Muscle layer of colon (tissue), 2 donors: ENCODE results near the gene THOC2.
"Not testable (repeated sequence)": the region's sequence is repeated elsewhere in the genome, so short reads cannot be mapped to it uniquely, and the experiment has no call there.

ENCODE experiments used
- H3K27ac ChIP-seq: one replicate; pipeline ENCODE4 v1.7.0; 2013; ENCODE audit warnings: low read depth, mild to moderate bottlenecking, low read length, moderate library complexity
- H3K27me3 ChIP-seq, 2 donors: one replicate each; pipeline ENCODE4 v1.7.0; 2013; ENCODE audit warnings: low read length in 2 of 2, mild to moderate bottlenecking in 2 of 2; ENCODE audit not compliant: insufficient read depth in 2 of 2, control insufficient read depth in 1 of 2
- H3K36me3 ChIP-seq: one replicate; pipeline ENCODE4 v1.7.0; 2013; ENCODE audit warnings: mild to moderate bottlenecking, low read length; ENCODE audit not compliant: insufficient read depth
- H3K4me1 ChIP-seq: one replicate; pipeline ENCODE4 v1.7.0; 2013; ENCODE audit warnings: mild to moderate bottlenecking, low read length; ENCODE audit not compliant: insufficient read depth
- H3K4me3 ChIP-seq, 2 donors: one replicate each; pipeline ENCODE4 v1.7.0; 2013; ENCODE audit warnings: low read length in 2 of 2, low read depth in 1 of 2, mild to moderate bottlenecking in 1 of 2, moderate library complexity in 1 of 2
- H3K9ac ChIP-seq: one replicate; pipeline ENCODE4 v1.7.0; 2013; ENCODE audit warnings: low read length
- H3K9me3 ChIP-seq: one replicate; pipeline ENCODE4 v1.7.0; 2013; ENCODE audit warnings: mild to moderate bottlenecking, low read length
- donor health status: abdominal sarcoma.
- donor health status: Adenocarcinoma of cecum.

The THOC2 gene

GRCh38 chrX:123732670-123733363 lies at the start of gene THOC2:
Gene THOC2, minus strand, starts transcription at chrX:123733052. Its CDS starts 30 bp downstream, at chrX:123733022.
- H3K36me3 ChIP-seq = no peaks in the 10 kb centered on the region

GRCh38 chrX:123781786-123782185 lies 48.9 kb upstream of the THOC2 start:
- not testable (repeated sequence) for H3K9ac ChIP-seq, H3K9me3 ChIP-seq, H3K36me3 ChIP-seq, H3K27ac ChIP-seq, H3K4me3 ChIP-seq, H3K27me3 ChIP-seq, H3K4me1 ChIP-seq

More at GRCh38 chrX:123732670-123733363, at the start of gene THOC2:
- H3K9me3 ChIP-seq = no peaks in the 10 kb centered on the region
- H3K4me1 ChIP-seq = peaks cover 6% of the 10 kb centered on the region
- H3K9ac ChIP-seq = peak within 1 kb of the TSS; percentile 78
- no peaks in the 10 kb centered on the region for H3K27me3 ChIP-seq
- peak within 1 kb of the TSS; percentile 60 to 74 for H3K4me3 ChIP-seq
- peak within 1 kb of the TSS; percentile 82 for H3K27ac ChIP-seq

- no peaks in the 10 kb centered on the region for H3K9me3 ChIP-seq
- no peak overlapping the region for H3K4me3 ChIP-seq
- H3K27ac ChIP-seq = no peak overlapping the region
- H3K4me1 ChIP-seq = no peaks in the 10 kb centered on the region
- H3K27me3 ChIP-seq = no peaks in the 10 kb centered on the region
- H3K36me3 ChIP-seq = no peaks in the 10 kb centered on the region
- no peak overlapping the region for H3K9ac ChIP-seq
These were observed 47.1 kb upstream of the THOC2 start for GRCh38 chrX:123779908-123780396.

- H3K36me3 ChIP-seq = no peaks in the 10 kb centered on the region
- H3K9ac ChIP-seq = no peak overlapping the region
- H3K4me3 ChIP-seq = no peak overlapping the region
- H3K27ac ChIP-seq = no peak overlapping the region
- H3K9me3 ChIP-seq = no peaks in the 10 kb centered on the region
- H3K4me1 ChIP-seq = no peaks in the 10 kb centered on the region
- no peaks in the 10 kb centered on the region for H3K27me3 ChIP-seq
These were observed 40.6 kb upstream of the THOC2 start for GRCh38 chrX:123773258-123773988.

GRCh38 chrX:123771449-123772064 lies 38.7 kb upstream of the THOC2 start:
- Histone ChIP-seq H3K4me3 (no peak overlapping the region), H3K36me3 (no peaks in the 10 kb centered on the region), H3K27ac (no peak overlapping the region), H3K27me3 (no peaks in the 10 kb centered on the region), H3K9me3 (no peaks in the 10 kb centered on the region), H3K4me1 (no peaks in the 10 kb centered on the region), H3K9ac (no peak overlapping the region)

GRCh38 chrX:123764967-123765871 lies 32.4 kb upstream of the THOC2 start:
- peak overlapping the region in 1 of 2 donors; percentile 50 for H3K4me3 ChIP-seq
- H3K27me3 ChIP-seq = no peaks in the 10 kb centered on the region
- H3K9me3 ChIP-seq = no peaks in the 10 kb centered on the region
- H3K4me1 ChIP-seq = no peaks in the 10 kb centered on the region
- no peak overlapping the region for H3K27ac ChIP-seq
- H3K9ac ChIP-seq = no peak overlapping the region
- no peaks in the 10 kb centered on the region for H3K36me3 ChIP-seq

GRCh38 chrX:123759849-123760248 lies 27.0 kb upstream of the THOC2 start:
- H3K4me1 ChIP-seq = peaks cover 13% of the 10 kb centered on the region
- H3K27ac ChIP-seq, H3K9me3 ChIP-seq, H3K36me3 ChIP-seq, H3K27me3 ChIP-seq, H3K4me3 ChIP-seq, H3K9ac ChIP-seq: not testable (repeated sequence)

- not testable (repeated sequence) for H3K9ac ChIP-seq, H3K4me3 ChIP-seq, H3K9me3 ChIP-seq, H3K27ac ChIP-seq, H3K36me3 ChIP-seq, H3K27me3 ChIP-seq
- H3K4me1 ChIP-seq = peaks cover 13% of the 10 kb centered on the region
These were observed 24.9 kb upstream of the THOC2 start for GRCh38 chrX:123757794-123758193.

GRCh38 chrX:123756320-123756719 lies 23.5 kb upstream of the THOC2 start:
- no peaks in the 10 kb centered on the region for H3K36me3 ChIP-seq
- no peaks in the 10 kb centered on the region for H3K27me3 ChIP-seq
- no peak overlapping the region for H3K4me3 ChIP-seq
- H3K9ac ChIP-seq = no peak overlapping the region
- no peaks in the 10 kb centered on the region for H3K9me3 ChIP-seq
- H3K27ac ChIP-seq = no peak overlapping the region
- H3K4me1 ChIP-seq = peaks cover 13% of the 10 kb centered on the region

- H3K9ac ChIP-seq = no peak overlapping the region
- H3K27me3 ChIP-seq = no peaks in the 10 kb centered on the region
- no peak overlapping the region for H3K4me3 ChIP-seq
- no peaks in the 10 kb centered on the region for H3K36me3 ChIP-seq
- peaks cover 13% of the 10 kb centered on the region for H3K4me1 ChIP-seq
- H3K27ac ChIP-seq = no peak overlapping the region
- H3K9me3 ChIP-seq = no peaks in the 10 kb centered on the region
These were observed 22.3 kb upstream of the THOC2 start for GRCh38 chrX:123755107-123755506.
